ENCODE data around the gene CD33. TPM values are rescaled to one million over a fixed set of nuclear protein-coding genes. Genes with fewer than 3 reads are reported as not detected.

CD33 gene
- total RNA-seq, 1 experiment from 2014 or later = 0.31 TPM

DNA sequence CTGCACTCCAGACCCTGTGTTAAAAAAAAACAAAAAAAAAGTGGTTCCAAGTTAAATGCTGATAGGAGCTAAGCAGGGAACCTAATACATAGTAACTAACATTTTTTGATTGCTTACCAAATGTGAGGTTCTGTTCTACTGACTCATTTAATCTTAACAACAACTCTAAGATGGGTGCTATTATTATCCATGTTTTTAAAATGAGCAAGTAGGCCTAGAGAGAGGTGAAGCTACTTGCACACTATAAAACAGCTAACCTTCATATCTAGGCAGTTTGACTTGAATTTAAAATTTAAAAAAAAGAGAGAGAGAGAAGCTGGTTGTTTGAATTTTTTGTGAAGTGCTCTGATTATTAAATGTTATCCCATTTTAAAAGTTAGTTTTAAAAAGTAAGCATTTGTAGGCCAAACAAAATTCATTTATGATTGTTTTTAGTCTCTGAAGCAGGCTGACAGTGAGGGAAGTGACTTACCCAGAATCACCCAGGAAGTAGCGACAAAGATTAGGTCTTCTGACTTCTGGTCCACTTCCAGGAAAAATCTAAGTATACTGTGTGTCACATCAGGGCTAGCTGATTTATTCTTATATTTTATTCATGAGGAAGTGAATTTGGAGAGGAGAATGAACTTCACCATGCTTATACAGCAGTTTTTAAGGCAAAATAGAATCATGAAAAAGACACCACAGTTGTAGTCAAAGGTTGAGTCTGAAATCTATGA is 28.4 kb downstream of the CD33 start (continued):
- TF ChIP-seq, protein P1, sequence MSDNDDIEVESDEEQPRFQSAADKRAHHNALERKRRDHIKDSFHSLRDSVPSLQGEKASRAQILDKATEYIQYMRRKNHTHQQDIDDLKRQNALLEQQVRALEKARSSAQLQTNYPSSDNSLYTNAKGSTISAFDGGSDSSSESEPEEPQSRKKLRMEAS (CRISPR knock-in tag; IDR thresholded peaks at IDR 0.05) = no peak
- no peak for TF ChIP-seq ELF4 (CRISPR knock-in tag; IDR thresholded peaks at IDR 0.05; ENCODE audit: low read depth)
- no peak for TF ChIP-seq GRHL2 (CRISPR knock-in tag; IDR thresholded peaks at IDR 0.05; ENCODE audit: insufficient replicate concordance, severe bottlenecking)
- no peak for TF ChIP-seq RORB (CRISPR knock-in tag; IDR thresholded peaks at IDR 0.05)
- TF ChIP-seq, protein P2, sequence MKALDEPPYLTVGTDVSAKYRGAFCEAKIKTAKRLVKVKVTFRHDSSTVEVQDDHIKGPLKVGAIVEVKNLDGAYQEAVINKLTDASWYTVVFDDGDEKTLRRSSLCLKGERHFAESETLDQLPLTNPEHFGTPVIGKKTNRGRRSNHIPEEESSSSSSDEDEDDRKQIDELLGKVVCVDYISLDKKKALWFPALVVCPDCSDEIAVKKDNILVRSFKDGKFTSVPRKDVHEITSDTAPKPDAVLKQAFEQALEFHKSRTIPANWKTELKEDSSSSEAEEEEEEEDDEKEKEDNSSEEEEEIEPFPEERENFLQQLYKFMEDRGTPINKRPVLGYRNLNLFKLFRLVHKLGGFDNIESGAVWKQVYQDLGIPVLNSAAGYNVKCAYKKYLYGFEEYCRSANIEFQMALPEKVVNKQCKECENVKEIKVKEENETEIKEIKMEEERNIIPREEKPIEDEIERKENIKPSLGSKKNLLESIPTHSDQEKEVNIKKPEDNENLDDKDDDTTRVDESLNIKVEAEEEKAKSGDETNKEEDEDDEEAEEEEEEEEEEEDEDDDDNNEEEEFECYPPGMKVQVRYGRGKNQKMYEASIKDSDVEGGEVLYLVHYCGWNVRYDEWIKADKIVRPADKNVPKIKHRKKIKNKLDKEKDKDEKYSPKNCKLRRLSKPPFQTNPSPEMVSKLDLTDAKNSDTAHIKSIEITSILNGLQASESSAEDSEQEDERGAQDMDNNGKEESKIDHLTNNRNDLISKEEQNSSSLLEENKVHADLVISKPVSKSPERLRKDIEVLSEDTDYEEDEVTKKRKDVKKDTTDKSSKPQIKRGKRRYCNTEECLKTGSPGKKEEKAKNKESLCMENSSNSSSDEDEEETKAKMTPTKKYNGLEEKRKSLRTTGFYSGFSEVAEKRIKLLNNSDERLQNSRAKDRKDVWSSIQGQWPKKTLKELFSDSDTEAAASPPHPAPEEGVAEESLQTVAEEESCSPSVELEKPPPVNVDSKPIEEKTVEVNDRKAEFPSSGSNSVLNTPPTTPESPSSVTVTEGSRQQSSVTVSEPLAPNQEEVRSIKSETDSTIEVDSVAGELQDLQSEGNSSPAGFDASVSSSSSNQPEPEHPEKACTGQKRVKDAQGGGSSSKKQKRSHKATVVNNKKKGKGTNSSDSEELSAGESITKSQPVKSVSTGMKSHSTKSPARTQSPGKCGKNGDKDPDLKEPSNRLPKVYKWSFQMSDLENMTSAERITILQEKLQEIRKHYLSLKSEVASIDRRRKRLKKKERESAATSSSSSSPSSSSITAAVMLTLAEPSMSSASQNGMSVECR (CRISPR knock-in tag; IDR thresholded peaks at IDR 0.05; ENCODE audit: borderline replicate concordance) = no peak
- TF ChIP-seq TP53 (CRISPR knock-in tag; IDR thresholded peaks at IDR 0.05) = no peak
- no peak for TF ChIP-seq NFYB (CRISPR knock-in tag; conservative IDR thresholded peaks at IDR 0.05; ENCODE audit: low read depth)
- no peak for TF ChIP-seq SOX15 (CRISPR knock-in tag; IDR thresholded peaks at IDR 0.05)
- TF ChIP-seq PRRX2 (CRISPR knock-in tag; IDR thresholded peaks at IDR 0.05) = no peak
- TF ChIP-seq, protein P3, sequence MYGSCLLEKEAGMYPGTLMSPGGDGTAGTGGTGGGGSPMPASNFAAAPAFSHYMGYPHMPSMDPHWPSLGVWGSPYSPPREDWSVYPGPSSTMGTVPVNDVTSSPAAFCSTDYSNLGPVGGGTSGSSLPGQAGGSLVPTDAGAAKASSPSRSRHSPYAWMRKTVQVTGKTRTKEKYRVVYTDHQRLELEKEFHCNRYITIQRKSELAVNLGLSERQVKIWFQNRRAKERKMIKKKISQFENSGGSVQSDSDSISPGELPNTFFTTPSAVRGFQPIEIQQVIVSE (CRISPR knock-in tag; IDR thresholded peaks at IDR 0.05; ENCODE audit: borderline replicate concordance) = no peak
- no peak for TF ChIP-seq CBFB (CRISPR knock-in tag; IDR thresholded peaks at IDR 0.05; ENCODE audit: low read depth)
- no peak for TF ChIP-seq ETV6 (CRISPR knock-in tag; IDR thresholded peaks at IDR 0.05)
- TF ChIP-seq SMAD4 (CRISPR knock-in tag; IDR thresholded peaks at IDR 0.05) = no peak

DNA sequence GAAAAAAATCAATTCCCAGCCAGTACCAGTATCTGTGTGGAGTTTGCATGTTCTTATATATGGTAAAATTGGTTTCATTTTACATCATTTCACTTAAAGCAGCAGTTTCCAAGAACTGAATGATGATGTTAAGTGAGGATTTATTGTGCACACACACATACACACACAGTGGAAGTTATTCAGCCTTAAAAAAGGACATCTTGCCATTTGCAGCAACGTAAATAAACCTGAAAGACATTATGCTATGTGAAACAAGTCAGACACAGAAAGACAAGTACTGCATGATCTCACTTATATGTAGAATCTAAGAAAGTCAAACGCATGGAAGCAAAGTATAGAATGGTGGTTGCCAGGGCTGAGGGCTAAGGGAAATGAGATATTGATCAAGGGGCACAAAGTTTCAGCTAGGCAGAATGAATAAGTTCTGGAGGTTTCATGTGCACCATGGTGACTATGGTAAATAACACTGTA is 31.3 kb downstream of the CD33 start:
- ChIA-PET CTCF (no interaction called here), POLR2A (no interaction called here)
- Mint-ChIP-seq H3K36me3 (peaks cover 3% of the 10 kb centered on the region; the same call in 1 of the 2 replicates), H3K9me3 (peaks cover 12% of the 10 kb centered on the region), H3K27ac (no peak overlapping the region), H3K27me3 (ENCODE audit: low read depth) (no peaks in the 10 kb centered on the region; the same call in 1 of the 2 replicates), H3K4me3 (no peak overlapping the region), H3K4me1 (peaks cover 14% of the 10 kb centered on the region)
- no peak for TF ChIP-seq SOX15 (CRISPR knock-in tag; IDR thresholded peaks at IDR 0.05)
- TF ChIP-seq GRHL2 (CRISPR knock-in tag; IDR thresholded peaks at IDR 0.05; ENCODE audit: insufficient replicate concordance, severe bottlenecking) = no peak
- TF ChIP-seq JAZF1 (CRISPR knock-in tag; IDR thresholded peaks at IDR 0.05) = no peak
- no peak for TF ChIP-seq IRF2 (CRISPR knock-in tag; IDR thresholded peaks at IDR 0.05; ENCODE audit: borderline replicate concordance, low read depth)
- no peak for TF ChIP-seq NFATC4 (CRISPR knock-in tag; IDR thresholded peaks at IDR 0.05)
- no peak for TF ChIP-seq RORB (CRISPR knock-in tag; IDR thresholded peaks at IDR 0.05)
- TF ChIP-seq ZNF121 (CRISPR knock-in tag; IDR thresholded peaks at IDR 0.05) = no peak
- TF ChIP-seq, protein P4, sequence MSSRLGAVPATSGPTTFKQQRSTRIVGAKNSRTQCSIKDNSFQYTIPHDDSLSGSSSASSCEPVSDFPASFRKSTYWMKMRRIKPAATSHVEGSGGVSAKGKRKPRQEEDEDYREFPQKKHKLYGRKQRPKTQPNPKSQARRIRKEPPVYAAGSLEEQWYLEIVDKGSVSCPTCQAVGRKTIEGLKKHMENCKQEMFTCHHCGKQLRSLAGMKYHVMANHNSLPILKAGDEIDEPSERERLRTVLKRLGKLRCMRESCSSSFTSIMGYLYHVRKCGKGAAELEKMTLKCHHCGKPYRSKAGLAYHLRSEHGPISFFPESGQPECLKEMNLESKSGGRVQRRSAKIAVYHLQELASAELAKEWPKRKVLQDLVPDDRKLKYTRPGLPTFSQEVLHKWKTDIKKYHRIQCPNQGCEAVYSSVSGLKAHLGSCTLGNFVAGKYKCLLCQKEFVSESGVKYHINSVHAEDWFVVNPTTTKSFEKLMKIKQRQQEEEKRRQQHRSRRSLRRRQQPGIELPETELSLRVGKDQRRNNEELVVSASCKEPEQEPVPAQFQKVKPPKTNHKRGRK (CRISPR knock-in tag; IDR thresholded peaks at IDR 0.05; ENCODE audit: borderline replicate concordance) = no peak
- TF ChIP-seq SMAD3 (CRISPR knock-in tag; IDR thresholded peaks at IDR 0.05; ENCODE audit: borderline replicate concordance) = no peak
- TF ChIP-seq, protein P1 (CRISPR knock-in tag; IDR thresholded peaks at IDR 0.05) = no peak
- TF ChIP-seq GABPB1 (CRISPR knock-in tag; IDR thresholded peaks at IDR 0.05) = no peak
- TF ChIP-seq, protein P5, sequence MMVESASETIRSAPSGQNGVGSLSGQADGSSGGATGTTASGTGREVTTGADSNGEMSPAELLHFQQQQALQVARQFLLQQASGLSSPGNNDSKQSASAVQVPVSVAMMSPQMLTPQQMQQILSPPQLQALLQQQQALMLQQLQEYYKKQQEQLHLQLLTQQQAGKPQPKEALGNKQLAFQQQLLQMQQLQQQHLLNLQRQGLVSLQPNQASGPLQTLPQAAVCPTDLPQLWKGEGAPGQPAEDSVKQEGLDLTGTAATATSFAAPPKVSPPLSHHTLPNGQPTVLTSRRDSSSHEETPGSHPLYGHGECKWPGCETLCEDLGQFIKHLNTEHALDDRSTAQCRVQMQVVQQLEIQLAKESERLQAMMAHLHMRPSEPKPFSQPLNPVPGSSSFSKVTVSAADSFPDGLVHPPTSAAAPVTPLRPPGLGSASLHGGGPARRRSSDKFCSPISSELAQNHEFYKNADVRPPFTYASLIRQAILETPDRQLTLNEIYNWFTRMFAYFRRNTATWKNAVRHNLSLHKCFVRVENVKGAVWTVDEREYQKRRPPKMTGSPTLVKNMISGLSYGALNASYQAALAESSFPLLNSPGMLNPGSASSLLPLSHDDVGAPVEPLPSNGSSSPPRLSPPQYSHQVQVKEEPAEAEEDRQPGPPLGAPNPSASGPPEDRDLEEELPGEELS (CRISPR knock-in tag; IDR thresholded peaks at IDR 0.05) = no peak
- no peak for TF ChIP-seq CREM (CRISPR knock-in tag; IDR thresholded peaks at IDR 0.05)
- TF ChIP-seq SP1 (CRISPR knock-in tag; conservative IDR thresholded peaks at IDR 0.05) = no peak
- TF ChIP-seq, protein P6, sequence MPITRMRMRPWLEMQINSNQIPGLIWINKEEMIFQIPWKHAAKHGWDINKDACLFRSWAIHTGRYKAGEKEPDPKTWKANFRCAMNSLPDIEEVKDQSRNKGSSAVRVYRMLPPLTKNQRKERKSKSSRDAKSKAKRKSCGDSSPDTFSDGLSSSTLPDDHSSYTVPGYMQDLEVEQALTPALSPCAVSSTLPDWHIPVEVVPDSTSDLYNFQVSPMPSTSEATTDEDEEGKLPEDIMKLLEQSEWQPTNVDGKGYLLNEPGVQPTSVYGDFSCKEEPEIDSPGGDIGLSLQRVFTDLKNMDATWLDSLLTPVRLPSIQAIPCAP (CRISPR knock-in tag; IDR thresholded peaks at IDR 0.05) = no peak
- DNase-seq (ENCODE audit: low spot score) (no peak), ATAC-seq (no peak)
